WERI-Rb-1 (cell line): Measurements from ENCODE around the gene SLC7A14.
A peak's percentile ranks its signal among the peaks of the same experiment; 100 is the strongest.
"Not testable (repeated sequence)": the region's sequence is repeated elsewhere in the genome, so short reads cannot be mapped to it uniquely, and the experiment has no call there.

Source experiments
- DNase-seq: peaks from one replicate; pipeline ENCODE4 v3.0.0-alpha.2; 2020
- H3K27ac ChIP-seq: fragments of 250-450 bp; sonication (Bioruptor Pico); 2 replicates; pipeline ENCODE4 v1.5.1; 2020; ENCODE audit warnings: mild to moderate bottlenecking, moderate library complexity
- H3K27me3 ChIP-seq: fragments of 250-450 bp; sonication (Bioruptor Pico); 2 replicates; pipeline ENCODE4 v1.5.1; 2021; ENCODE audit warnings: mild to moderate bottlenecking, low read depth, moderate library complexity; ENCODE audit not compliant: insufficient read depth, severe bottlenecking
- H3K36me3 ChIP-seq: fragments of 250-450 bp; sonication (Bioruptor Pico); 2 replicates; pipeline ENCODE4 v1.5.1; 2020; ENCODE audit warnings: mild to moderate bottlenecking, moderate library complexity
- H3K4me3 ChIP-seq: 2 replicates; pipeline ENCODE4 v1.5.1; 2011; ENCODE audit warnings: low read depth, mild to moderate bottlenecking, control low read depth, low read length
- H3K9me3 ChIP-seq: fragments of 250-450 bp; sonication (Bioruptor Pico); 2 replicates; pipeline ENCODE4 v1.5.1; 2021; ENCODE audit warnings: mild to moderate bottlenecking, moderate library complexity; ENCODE audit not compliant: severe bottlenecking
- TF ChIP-seq, protein P1 (sequence below): IDR thresholded peaks from 2 replicates; pipeline ENCODE4 v1.5.1; 2011; ENCODE audit warnings: low read depth, mild to moderate bottlenecking, control low read depth, inconsistent platforms, low read length

Gene SLC7A14

GRCh38 chr3:170579646-170580045 is 6.2 kb downstream of the SLC7A14 start:
- Histone ChIP-seq H3K36me3 (no peaks in the 10 kb centered on the region), H3K9me3 (no peaks in the 10 kb centered on the region), H3K27me3 (peaks cover 4% of the 10 kb centered on the region), H3K4me3 (no peak overlapping the region), H3K27ac (no peak overlapping the region)
- no peak for DNase-seq
- TF ChIP-seq, protein P1, sequence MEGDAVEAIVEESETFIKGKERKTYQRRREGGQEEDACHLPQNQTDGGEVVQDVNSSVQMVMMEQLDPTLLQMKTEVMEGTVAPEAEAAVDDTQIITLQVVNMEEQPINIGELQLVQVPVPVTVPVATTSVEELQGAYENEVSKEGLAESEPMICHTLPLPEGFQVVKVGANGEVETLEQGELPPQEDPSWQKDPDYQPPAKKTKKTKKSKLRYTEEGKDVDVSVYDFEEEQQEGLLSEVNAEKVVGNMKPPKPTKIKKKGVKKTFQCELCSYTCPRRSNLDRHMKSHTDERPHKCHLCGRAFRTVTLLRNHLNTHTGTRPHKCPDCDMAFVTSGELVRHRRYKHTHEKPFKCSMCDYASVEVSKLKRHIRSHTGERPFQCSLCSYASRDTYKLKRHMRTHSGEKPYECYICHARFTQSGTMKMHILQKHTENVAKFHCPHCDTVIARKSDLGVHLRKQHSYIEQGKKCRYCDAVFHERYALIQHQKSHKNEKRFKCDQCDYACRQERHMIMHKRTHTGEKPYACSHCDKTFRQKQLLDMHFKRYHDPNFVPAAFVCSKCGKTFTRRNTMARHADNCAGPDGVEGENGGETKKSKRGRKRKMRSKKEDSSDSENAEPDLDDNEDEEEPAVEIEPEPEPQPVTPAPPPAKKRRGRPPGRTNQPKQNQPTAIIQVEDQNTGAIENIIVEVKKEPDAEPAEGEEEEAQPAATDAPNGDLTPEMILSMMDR = no peak

GRCh38 chr3:170572665-170573253 is 13.1 kb downstream of the SLC7A14 start:
- TF ChIP-seq, protein P1 = no peak
- DNase-seq = no peak
- Histone ChIP-seq H3K4me3 (no peak overlapping the region), H3K36me3 (no peaks in the 10 kb centered on the region), H3K27me3 (no peaks in the 10 kb centered on the region), H3K9me3 (no peaks in the 10 kb centered on the region), H3K27ac (no peak overlapping the region)

- not testable (repeated sequence) for H3K27ac ChIP-seq, H3K27me3 ChIP-seq, H3K9me3 ChIP-seq, DNase-seq, H3K4me3 ChIP-seq, H3K36me3 ChIP-seq
Measured at GRCh38 chr3:170567598-170567997, 18.3 kb downstream of the SLC7A14 start.

DNA sequence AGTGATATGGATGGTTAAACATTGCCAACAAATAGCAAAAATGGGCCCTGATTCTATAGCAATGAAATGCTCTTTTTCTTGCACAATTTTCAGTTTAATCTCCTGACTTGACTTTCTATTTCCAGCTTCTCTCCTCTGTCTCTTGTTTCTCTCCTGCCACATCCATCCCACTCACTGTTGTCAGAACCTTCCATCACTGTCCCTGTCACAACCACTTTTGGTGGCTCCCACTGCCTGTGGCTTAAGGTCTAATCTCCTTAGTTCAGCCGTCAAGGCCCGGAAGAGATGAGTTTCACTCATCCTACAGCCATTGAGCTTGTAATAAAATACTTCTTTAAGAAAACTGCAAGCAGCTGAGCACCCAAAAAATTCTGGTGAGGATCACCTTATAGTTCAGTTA is 19.5 kb downstream of the SLC7A14 start:
- TF ChIP-seq, protein P1 = no peak
- H3K36me3 ChIP-seq = no peaks in the 10 kb centered on the region
- peak; percentile 12 for DNase-seq
- H3K27me3 ChIP-seq = no peaks in the 10 kb centered on the region
- no peaks in the 10 kb centered on the region for H3K9me3 ChIP-seq
- H3K27ac ChIP-seq = no peak overlapping the region
- H3K4me3 ChIP-seq = no peak overlapping the region

- Histone ChIP-seq H3K9me3 (no peaks in the 10 kb centered on the region), H3K4me3 (no peak overlapping the region), H3K36me3 (no peaks in the 10 kb centered on the region), H3K27me3 (no peaks in the 10 kb centered on the region), H3K27ac (no peak overlapping the region)
- TF ChIP-seq, protein P1 = no peak
- no peak for DNase-seq
Measured at GRCh38 chr3:170565495-170565894, 20.4 kb downstream of the SLC7A14 start.

DNA sequence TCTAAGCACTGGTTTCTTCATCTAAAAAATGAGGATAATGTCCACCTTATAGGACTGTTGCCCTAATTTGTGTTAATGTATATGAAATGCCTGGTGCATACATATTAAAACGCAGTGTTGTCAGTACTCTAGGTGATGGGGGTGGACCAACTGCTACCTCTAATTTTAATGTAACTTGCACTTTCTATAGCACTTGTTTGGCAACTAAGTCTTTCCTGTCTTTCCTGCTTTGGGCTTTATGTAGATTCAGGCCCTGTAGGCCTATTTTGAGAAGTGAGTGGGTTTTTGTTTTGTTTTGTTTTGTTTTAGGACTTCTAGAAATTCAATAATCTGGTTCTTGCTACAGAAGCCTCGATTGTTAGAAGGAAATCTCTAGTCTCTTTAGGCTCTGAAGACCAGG is 21.2 kb downstream of the SLC7A14 start:
- no peaks in the 10 kb centered on the region for H3K36me3 ChIP-seq
- H3K27me3 ChIP-seq = no peaks in the 10 kb centered on the region
- H3K9me3 ChIP-seq = no peaks in the 10 kb centered on the region
- H3K27ac ChIP-seq = no peak overlapping the region
- TF ChIP-seq, protein P1 = no peak
- no peak for DNase-seq
- no peak overlapping the region for H3K4me3 ChIP-seq
